Mononuclear cell (primary cell): Measurements from ENCODE around the gene TAX1BP1. TPM values are rescaled to one million over a fixed set of nuclear protein-coding genes. Genes with fewer than 3 reads are reported as not detected.

Experiments used
- H3K27me3 ChIP-seq: 2 replicates; pipeline ENCODE4 v1.6.0; 2011; ENCODE audit warnings: low read length, control low read depth; ENCODE audit not compliant: insufficient read depth
- H3K4me1 ChIP-seq: 2 replicates; pipeline ENCODE4 v1.5.1; 2011; ENCODE audit warnings: mild to moderate bottlenecking, low read length, control low read depth; ENCODE audit not compliant: insufficient read depth
- H3K4me3 ChIP-seq: 2 replicates; pipeline ENCODE4 v1.5.1; 2011; ENCODE audit warnings: mild to moderate bottlenecking, low read length, moderate library complexity
- H3K9me3 ChIP-seq: 2 replicates; pipeline ENCODE4 v1.5.1; 2011; ENCODE audit warnings: low read depth, mild to moderate bottlenecking, control low read depth, low read length
- total RNA-seq: library from RNA; depleted of rRNA; stranded (reverse); fragments of >200 nt; gene quantifications from one replicate; pipeline ENCODE4 v1.2.3, GENCODE V29; 2012

The TAX1BP1 gene
- total RNA-seq, 1 donor: 167 TPM

- Histone ChIP-seq H3K4me1 (no peaks in the 10 kb centered on the region), H3K4me3 (no peak overlapping the region), H3K9me3 (no peaks in the 10 kb centered on the region), H3K27me3 (no peaks in the 10 kb centered on the region)
Measured at GRCh38 chr7:27868131-27868550, 128.2 kb downstream of the TAX1BP1 start.

GRCh38 chr7:27869056-27869455 is 129.1 kb downstream of the TAX1BP1 start:
- Histone ChIP-seq H3K27me3 (no peaks in the 10 kb centered on the region), H3K4me1 (no peaks in the 10 kb centered on the region), H3K9me3 (no peaks in the 10 kb centered on the region), H3K4me3 (no peak overlapping the region)

GRCh38 chr7:27870595-27870994 is 130.6 kb downstream of the TAX1BP1 start:
- H3K9me3 ChIP-seq: no peaks in the 10 kb centered on the region

GRCh38 chr7:27871086-27871485 is 131.1 kb downstream of the TAX1BP1 start:
- Histone ChIP-seq H3K4me1 (no peaks in the 10 kb centered on the region), H3K9me3 (no peaks in the 10 kb centered on the region), H3K27me3 (no peaks in the 10 kb centered on the region), H3K4me3 (no peak overlapping the region)

More at GRCh38 chr7:27870595-27870994, 130.6 kb downstream of the TAX1BP1 start:
- Histone ChIP-seq H3K27me3 (no peaks in the 10 kb centered on the region), H3K4me1 (no peaks in the 10 kb centered on the region), H3K4me3 (no peak overlapping the region)

GRCh38 chr7:27871866-27872265 is 131.9 kb downstream of the TAX1BP1 start:
- Histone ChIP-seq H3K4me3 (no peak overlapping the region), H3K9me3 (no peaks in the 10 kb centered on the region), H3K4me1 (no peaks in the 10 kb centered on the region), H3K27me3 (no peaks in the 10 kb centered on the region)

GRCh38 chr7:27872356-27873275 is 132.7 kb downstream of the TAX1BP1 start:
- no peaks in the 10 kb centered on the region for H3K4me1 ChIP-seq
- H3K27me3 ChIP-seq: no peaks in the 10 kb centered on the region
- H3K4me3 ChIP-seq: no peak overlapping the region
- no peaks in the 10 kb centered on the region for H3K9me3 ChIP-seq

- Histone ChIP-seq H3K4me3 (no peak overlapping the region), H3K27me3 (no peaks in the 10 kb centered on the region), H3K9me3 (no peaks in the 10 kb centered on the region), H3K4me1 (no peaks in the 10 kb centered on the region)
Measured at GRCh38 chr7:27873981-27874957, 134.3 kb downstream of the TAX1BP1 start.

- Histone ChIP-seq H3K27me3 (no peaks in the 10 kb centered on the region), H3K4me1 (no peaks in the 10 kb centered on the region), H3K9me3 (no peaks in the 10 kb centered on the region), H3K4me3 (no peak overlapping the region)
Measured at GRCh38 chr7:27875061-27875460, 135.1 kb downstream of the TAX1BP1 start.

- Histone ChIP-seq H3K4me1 (no peaks in the 10 kb centered on the region), H3K27me3 (no peaks in the 10 kb centered on the region), H3K4me3 (no peak overlapping the region), H3K9me3 (no peaks in the 10 kb centered on the region)
Measured at GRCh38 chr7:27875832-27876231, 135.9 kb downstream of the TAX1BP1 start.

- no peaks in the 10 kb centered on the region for H3K9me3 ChIP-seq
- no peak overlapping the region for H3K4me3 ChIP-seq
- H3K4me1 ChIP-seq: no peaks in the 10 kb centered on the region
- H3K27me3 ChIP-seq: no peaks in the 10 kb centered on the region
Measured at GRCh38 chr7:27876756-27877155, 136.8 kb downstream of the TAX1BP1 start.

Other genes starting within 250 kb of the TAX1BP1 start
- 6.6 TPM for gene HIBADH, start 77.3 kb upstream of the TAX1BP1 start, total RNA-seq